ENCODE results near the gene HECTD3.

DNA sequence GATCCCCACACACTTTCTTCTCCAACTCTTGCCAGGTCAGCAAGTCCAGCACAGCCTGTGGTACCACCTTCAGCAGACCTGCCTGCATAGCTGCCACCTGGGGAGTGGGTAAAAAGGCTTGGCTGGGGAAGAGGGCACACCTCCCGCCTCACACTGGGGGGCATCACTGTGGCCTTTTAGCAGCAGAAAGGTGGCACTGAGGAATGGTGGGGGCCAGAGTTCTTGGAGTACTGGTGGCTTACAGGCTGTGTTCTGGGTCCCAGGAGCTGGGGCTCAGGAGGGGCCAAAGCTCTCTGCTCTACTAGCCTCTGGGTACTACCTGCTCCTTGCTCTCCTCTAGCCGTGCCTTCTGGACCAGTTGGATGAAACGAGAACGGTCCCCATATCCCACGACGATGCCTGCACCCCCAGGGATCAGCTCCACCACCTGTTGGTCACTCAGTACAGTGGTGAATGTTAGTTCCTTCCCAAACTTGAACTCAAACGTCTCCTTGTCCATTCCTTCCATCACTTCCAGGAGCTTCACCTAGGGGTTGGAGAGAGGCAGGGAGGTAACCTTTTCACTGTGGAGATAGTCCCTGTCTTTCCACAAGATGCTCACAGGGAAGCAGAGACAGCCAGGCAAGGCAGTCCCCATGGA lies 6.7 kb downstream of the HECTD3 start:
- no peak for TF ChIP-seq CTCF (IDR thresholded peaks at IDR 0.05; ENCODE audit: insufficient read depth, low read length)
- no peak for TF ChIP-seq POLR2AphosphoS5 (IDR thresholded peaks at IDR 0.05; ENCODE audit: low read depth)
